A549 treated with AZD9567 at 1 μM for 4 hours (cell line): ENCODE measurements around the gene SPATA31E1. TPM values are rescaled to one million over a fixed set of nuclear protein-coding genes. Genes with fewer than 3 reads are reported as not detected.

Experiments used
- total RNA-seq: library from RNA; stranded (reverse); fragments of 200-300 nt; extraction: Qiagen RNA extraction; gene quantifications from 5 replicates; pipeline ENCODE4 v1.2.3, GENCODE V29; 2022; ENCODE audit not compliant: insufficient read depth

SPATA31E1 gene
- total RNA-seq, result 0.01 TPM in 1 of 5 replicates, not detected in the others

DNA sequence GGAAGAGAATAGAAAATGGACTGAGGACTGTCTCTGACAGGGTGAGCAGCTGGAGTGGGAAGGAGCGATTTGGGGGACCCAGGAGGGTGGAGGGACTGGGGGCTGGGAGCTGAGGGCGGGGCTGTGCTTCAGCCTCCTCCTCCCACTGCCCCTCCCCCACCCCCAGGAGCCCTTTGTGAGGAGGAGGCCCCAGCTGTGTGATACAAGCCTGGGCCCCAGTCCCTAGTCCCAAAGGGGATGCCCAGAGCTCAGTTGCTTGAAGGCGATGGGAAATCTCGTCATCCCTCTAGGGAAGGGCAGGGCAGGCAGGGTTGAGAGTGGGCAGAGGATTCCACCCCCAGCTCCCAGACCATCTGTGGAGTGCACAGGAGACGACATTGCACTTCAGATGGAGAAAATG is at the start of gene SPATA31E1:
TSS of gene SPATA31E1 (plus strand) at position 251 of the 400 bp plus-strand sequence. CDS start at position 266, 15 bp downstream.

DNA sequence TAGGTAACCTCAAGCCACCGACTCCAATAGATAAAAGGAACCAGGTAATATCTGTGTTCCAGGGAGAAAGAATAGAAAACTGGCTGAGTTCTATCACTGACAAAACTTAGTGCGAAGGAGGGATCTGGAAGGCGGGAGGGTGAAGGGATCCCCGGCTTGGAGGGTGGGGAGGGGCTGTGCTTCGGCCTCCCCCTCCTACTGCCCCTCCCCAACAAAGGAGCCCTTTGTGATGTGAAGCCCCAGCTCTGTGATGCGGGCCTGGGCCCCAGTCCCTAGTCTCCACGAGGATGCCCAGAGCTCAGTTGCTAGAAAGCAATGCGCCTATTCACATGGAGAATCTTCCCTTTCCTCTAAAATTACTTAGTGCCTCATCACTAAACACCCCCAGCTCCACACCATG is 35.0 kb downstream of the SPATA31E1 start, which contains the start of gene SPATA31C1:
TSS of gene SPATA31C1 (plus strand) at position 301 of the 400 bp plus-strand sequence.

Other genes starting within 250 kb of the SPATA31E1 start
- gene CTSL, start 156.8 kb upstream of the SPATA31E1 start, total RNA-seq, result 645 to 680 TPM (median 673 TPM) in 5 replicates
- not detected in 5 replicates for gene SPATA31C1, start 35.1 kb downstream of the SPATA31E1 start, total RNA-seq
- 6.5 to 7.0 TPM (median 6.6 TPM) in 5 replicates for gene CDK20, start 91.7 kb downstream of the SPATA31E1 start, total RNA-seq